Chondrocyte (in vitro differentiated cells): Measurements from ENCODE around the gene SNTG2. TPM values are rescaled to one million over a fixed set of nuclear protein-coding genes. Genes with fewer than 3 reads are reported as not detected.

Experiments used
- DNase-seq: peaks from one replicate; pipeline ENCODE4 v3.0.0; 2021; ENCODE audit warnings: mixed read lengths, low spot score
- H3K27ac Mint-ChIP-seq: one replicate; pipeline ENCODE4 v1.8.0; 2021; ENCODE audit warnings: mild to moderate bottlenecking, moderate library complexity, mixed read lengths; ENCODE audit not compliant: unreplicated experiment
- H3K27me3 Mint-ChIP-seq: 2 replicates; pipeline ENCODE4 v1.8.0; 2021; ENCODE audit warnings: low read depth, mixed read lengths
- H3K36me3 Mint-ChIP-seq: 2 replicates; pipeline ENCODE4 v1.8.0; 2021; ENCODE audit warnings: low read depth, mixed read lengths
- H3K4me1 Mint-ChIP-seq: 2 replicates; pipeline ENCODE4 v1.8.0; 2021; ENCODE audit warnings: low read depth, mild to moderate bottlenecking, mixed read lengths
- H3K4me3 Mint-ChIP-seq: one replicate; pipeline ENCODE4 v1.8.0; 2021; ENCODE audit warnings: mild to moderate bottlenecking, moderate library complexity, mixed read lengths; ENCODE audit not compliant: unreplicated experiment
- H3K9me3 Mint-ChIP-seq: 2 replicates; pipeline ENCODE4 v1.8.0; 2021; ENCODE audit warnings: low read depth, mixed read lengths
- long read RNA-seq: library from polyadenylated mRNA; stranded (forward); transcript quantifications from one replicate; pipeline ENCODE4 v2.0.0, GENCODE V29; 2021
- total RNA-seq: library from RNA; stranded (reverse); gene quantifications from 3 replicates; pipeline ENCODE4 v1.2.1, GENCODE V29; 2021
- TF ChIP-seq, protein P1 (sequence below): fragments of 200-600 bp; sonication (generic); IDR thresholded peaks from 2 replicates; pipeline ENCODE4 v1.5.0; 2021; ENCODE audit warnings: antibody characterized with exemption, mild to moderate bottlenecking, moderate library complexity

Gene SNTG2
- not detected in 3 replicates for total RNA-seq
- long read RNA-seq, result 0 reads

GRCh38 chr2:950080-950966, at the start of gene SNTG2:
SNTG2 (plus strand) TSS chr2:950849; CDS start chr2:950997, 148 bp downstream.
- peaks cover 10% of the 10 kb centered on the region for H3K4me1 Mint-ChIP-seq
- H3K4me3 Mint-ChIP-seq, result peak within 1 kb of the TSS; percentile 66
- H3K27ac Mint-ChIP-seq, result no peak within 1 kb of the TSS
- no peaks in the 10 kb centered on the region for H3K9me3 Mint-ChIP-seq
- no peaks in the 10 kb centered on the region for H3K36me3 Mint-ChIP-seq
- TF ChIP-seq, protein P1, sequence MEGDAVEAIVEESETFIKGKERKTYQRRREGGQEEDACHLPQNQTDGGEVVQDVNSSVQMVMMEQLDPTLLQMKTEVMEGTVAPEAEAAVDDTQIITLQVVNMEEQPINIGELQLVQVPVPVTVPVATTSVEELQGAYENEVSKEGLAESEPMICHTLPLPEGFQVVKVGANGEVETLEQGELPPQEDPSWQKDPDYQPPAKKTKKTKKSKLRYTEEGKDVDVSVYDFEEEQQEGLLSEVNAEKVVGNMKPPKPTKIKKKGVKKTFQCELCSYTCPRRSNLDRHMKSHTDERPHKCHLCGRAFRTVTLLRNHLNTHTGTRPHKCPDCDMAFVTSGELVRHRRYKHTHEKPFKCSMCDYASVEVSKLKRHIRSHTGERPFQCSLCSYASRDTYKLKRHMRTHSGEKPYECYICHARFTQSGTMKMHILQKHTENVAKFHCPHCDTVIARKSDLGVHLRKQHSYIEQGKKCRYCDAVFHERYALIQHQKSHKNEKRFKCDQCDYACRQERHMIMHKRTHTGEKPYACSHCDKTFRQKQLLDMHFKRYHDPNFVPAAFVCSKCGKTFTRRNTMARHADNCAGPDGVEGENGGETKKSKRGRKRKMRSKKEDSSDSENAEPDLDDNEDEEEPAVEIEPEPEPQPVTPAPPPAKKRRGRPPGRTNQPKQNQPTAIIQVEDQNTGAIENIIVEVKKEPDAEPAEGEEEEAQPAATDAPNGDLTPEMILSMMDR, result no peak
- DNase-seq, result no peak
- peaks cover 41% of the 10 kb centered on the region for H3K27me3 Mint-ChIP-seq

DNA sequence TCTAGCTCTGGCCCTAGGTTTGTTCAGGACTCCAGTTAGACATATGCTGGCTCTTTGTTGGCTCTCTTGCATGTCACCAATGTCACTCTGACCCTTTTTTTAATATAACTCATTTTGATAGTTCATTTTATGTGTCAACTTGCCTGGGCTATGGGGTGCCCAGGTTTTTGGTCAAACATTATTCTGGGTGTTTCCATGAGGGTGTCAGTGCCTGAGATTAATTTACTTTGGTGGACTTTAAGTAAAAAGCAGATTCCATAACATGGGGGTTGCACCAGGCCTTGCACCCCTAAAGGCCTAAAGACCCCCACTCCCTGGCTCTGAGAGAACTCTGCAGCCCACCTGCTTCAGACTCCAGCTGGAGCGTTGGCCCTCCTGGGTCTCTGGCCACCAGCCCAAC, 48.1 kb upstream of the SNTG2 start:
- Mint-ChIP-seq H3K4me1 (no peaks in the 10 kb centered on the region), H3K9me3 (peaks cover 13% of the 10 kb centered on the region), H3K27ac (no peak overlapping the region), H3K4me3 (no peak overlapping the region), H3K36me3 (no peaks in the 10 kb centered on the region), H3K27me3 (no peaks in the 10 kb centered on the region)
- no peak for DNase-seq
- TF ChIP-seq, protein P1, result no peak

DNA sequence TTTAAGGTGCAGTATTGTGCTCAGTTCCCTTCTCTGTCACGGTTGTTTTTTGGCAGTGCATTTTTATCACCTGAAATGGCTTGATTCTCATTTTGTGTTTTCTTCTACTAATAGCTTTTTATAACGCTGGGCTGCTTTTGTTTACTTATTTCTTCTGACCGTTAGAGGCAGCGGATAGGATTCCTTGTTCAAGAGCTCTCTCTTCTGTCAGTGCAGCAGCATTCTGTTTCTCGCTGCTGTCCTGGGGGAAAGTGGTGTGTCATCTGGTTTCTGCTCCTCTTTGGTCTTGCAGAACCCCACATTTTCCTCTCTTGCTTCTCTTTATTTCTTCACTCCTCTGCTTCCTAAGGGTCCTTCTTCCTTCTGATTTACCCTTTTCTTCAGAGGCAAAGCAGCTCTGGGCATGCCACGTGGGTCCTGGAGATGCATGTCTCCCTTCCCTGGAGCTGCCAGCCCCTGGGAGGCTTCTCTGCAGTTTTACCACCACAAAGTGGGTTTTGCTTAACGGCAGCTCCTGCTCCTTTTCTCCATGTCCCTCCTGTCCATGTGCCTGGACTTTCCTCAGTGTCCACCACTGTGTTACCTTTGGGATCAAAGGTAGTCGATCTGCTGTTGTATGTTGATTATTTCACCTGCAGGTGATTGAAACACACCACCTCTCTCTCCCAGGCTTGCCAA, 47.3 kb upstream of the SNTG2 start:
- H3K4me3 Mint-ChIP-seq, result no peak overlapping the region
- peaks cover 13% of the 10 kb centered on the region for H3K9me3 Mint-ChIP-seq
- H3K4me1 Mint-ChIP-seq, result no peaks in the 10 kb centered on the region
- TF ChIP-seq, protein P1, result peak; percentile 22
- no peak overlapping the region for H3K27ac Mint-ChIP-seq
- no peak for DNase-seq
- no peaks in the 10 kb centered on the region for H3K27me3 Mint-ChIP-seq
- H3K36me3 Mint-ChIP-seq, result no peaks in the 10 kb centered on the region

DNA sequence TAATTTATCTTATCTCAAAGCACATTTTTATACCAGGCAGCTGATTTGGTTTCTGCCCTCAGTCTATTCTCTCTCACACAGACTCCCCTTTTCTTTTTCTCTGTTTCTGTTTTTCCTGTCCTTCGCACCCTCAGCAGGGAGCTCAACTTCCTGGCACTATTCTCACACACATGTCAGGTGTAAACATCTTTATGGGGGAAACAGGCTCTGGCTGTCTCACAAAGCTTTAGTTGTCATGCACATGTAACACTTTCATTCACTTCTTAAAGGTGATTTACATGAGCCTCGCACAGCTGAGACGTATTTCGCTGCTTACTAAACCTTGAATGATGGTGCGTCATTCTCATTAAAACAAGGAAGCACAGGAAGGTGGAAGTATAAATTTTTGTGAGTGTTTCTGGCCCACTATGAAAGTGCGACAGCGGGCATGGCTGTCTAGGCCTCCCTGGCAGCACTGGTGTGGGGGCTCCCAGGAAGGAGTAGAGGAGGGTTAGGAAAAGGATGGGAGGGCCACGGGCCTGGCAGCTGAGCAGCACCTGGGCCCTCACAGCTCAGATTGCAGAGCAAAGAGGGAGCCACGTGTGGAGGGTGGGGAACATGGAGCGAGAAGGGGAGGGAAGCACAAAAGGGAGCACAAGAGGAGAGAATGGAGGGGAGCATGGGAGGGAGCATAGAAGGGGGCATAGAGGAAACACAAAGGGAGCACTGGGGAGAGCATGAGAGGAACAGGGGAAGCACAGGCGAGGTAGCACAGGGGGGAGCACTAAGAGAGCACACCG, 46.2 kb upstream of the SNTG2 start:
- Mint-ChIP-seq H3K9me3 (peaks cover 13% of the 10 kb centered on the region), H3K36me3 (no peaks in the 10 kb centered on the region), H3K4me1 (no peaks in the 10 kb centered on the region), H3K27ac (no peak overlapping the region), H3K4me3 (no peak overlapping the region), H3K27me3 (no peaks in the 10 kb centered on the region)
- TF ChIP-seq, protein P1, result no peak
- no peak for DNase-seq
